Activated T-helper 1 cell treated with anti-CD3 and anti-CD28 coated beads, Interleukin-12 subunit alpha, Interleukin-12 subunit beta, Interleukin-2, Interleukin-4 antibody, amounts not matched to agents 30 ng/mL and 10 ng/mL and 1 ng/mL, durations not matched to agents 14 hours and 24 hours and 36 hours (primary cell): ENCODE results near the gene KRTAP10-2. TPM values are rescaled to one million over a fixed set of nuclear protein-coding genes. Genes with fewer than 3 reads are reported as not detected.

ENCODE experiments used
- DNase-seq: peaks from one replicate; pipeline ENCODE4 v3.0.0; 2021; ENCODE audit warnings: low spot score
- H3K27ac Mint-ChIP-seq: one replicate; pipeline ENCODE4 v1.8.0; 2021; ENCODE audit warnings: mild to moderate bottlenecking, mixed read lengths
- H3K27me3 Mint-ChIP-seq: one replicate; pipeline ENCODE4 v1.8.0; 2022; ENCODE audit warnings: mild to moderate bottlenecking, moderate library complexity, mixed read lengths; ENCODE audit not compliant: insufficient read depth
- H3K36me3 Mint-ChIP-seq: one replicate; pipeline ENCODE4 v1.8.0; 2021; ENCODE audit warnings: low read depth, mixed read lengths
- H3K4me1 Mint-ChIP-seq: one replicate; pipeline ENCODE4 v1.8.0; 2021; ENCODE audit warnings: low read depth, mixed read lengths
- H3K4me3 Mint-ChIP-seq: one replicate; pipeline ENCODE4 v1.8.0; 2021; ENCODE audit warnings: mild to moderate bottlenecking, moderate library complexity, mixed read lengths
- H3K9me3 Mint-ChIP-seq: one replicate; pipeline ENCODE4 v1.8.0; 2021; ENCODE audit warnings: mixed read lengths
- intact Hi-C: fragments of 100-400 bp; cut with micrococcal nuclease; formaldehyde crosslinking; loops from one replicate; pipeline ENCODE4 v1.15.1; 2024
- total RNA-seq: library from RNA; stranded (reverse); gene quantifications from 2 replicates; pipeline ENCODE4 v1.2.3, GENCODE V29; 2022

KRTAP10-2 gene
- total RNA-seq, 1 donor from 2014 or later, result not detected

GRCh38 chr21:44537930-44538911, 13.1 kb downstream of the KRTAP10-2 start:
- intact Hi-C loops, result no loop called here
- DNase-seq, result no peak

GRCh38 chr21:44535963-44536362, 15.3 kb downstream of the KRTAP10-2 start:
- peaks cover 4% of the 10 kb centered on the region for H3K27me3 Mint-ChIP-seq
- intact Hi-C loops, result no loop called here
- no peaks in the 10 kb centered on the region for H3K9me3 Mint-ChIP-seq
- no peak overlapping the region for H3K27ac Mint-ChIP-seq
- H3K36me3 Mint-ChIP-seq, result no peaks in the 10 kb centered on the region
- H3K4me3 Mint-ChIP-seq, result no peak overlapping the region
- no peak for DNase-seq
- no peaks in the 10 kb centered on the region for H3K4me1 Mint-ChIP-seq

More at GRCh38 chr21:44537930-44538911, 13.1 kb downstream of the KRTAP10-2 start:
- peaks cover 5% of the 10 kb centered on the region for H3K27me3 Mint-ChIP-seq
- H3K36me3 Mint-ChIP-seq, result no peaks in the 10 kb centered on the region
- H3K4me1 Mint-ChIP-seq, result no peaks in the 10 kb centered on the region
- no peaks in the 10 kb centered on the region for H3K9me3 Mint-ChIP-seq
- no peak overlapping the region for H3K27ac Mint-ChIP-seq
- no peak overlapping the region for H3K4me3 Mint-ChIP-seq

GRCh38 chr21:44534688-44535087, 16.6 kb downstream of the KRTAP10-2 start:
- H3K4me3 Mint-ChIP-seq, result no peak overlapping the region
- no peaks in the 10 kb centered on the region for H3K4me1 Mint-ChIP-seq
- no peak overlapping the region for H3K27ac Mint-ChIP-seq
- peaks cover 3% of the 10 kb centered on the region for H3K27me3 Mint-ChIP-seq
- H3K9me3 Mint-ChIP-seq, result no peaks in the 10 kb centered on the region
- intact Hi-C loops, result no loop called here
- no peaks in the 10 kb centered on the region for H3K36me3 Mint-ChIP-seq
- DNase-seq, result no peak

DNA sequence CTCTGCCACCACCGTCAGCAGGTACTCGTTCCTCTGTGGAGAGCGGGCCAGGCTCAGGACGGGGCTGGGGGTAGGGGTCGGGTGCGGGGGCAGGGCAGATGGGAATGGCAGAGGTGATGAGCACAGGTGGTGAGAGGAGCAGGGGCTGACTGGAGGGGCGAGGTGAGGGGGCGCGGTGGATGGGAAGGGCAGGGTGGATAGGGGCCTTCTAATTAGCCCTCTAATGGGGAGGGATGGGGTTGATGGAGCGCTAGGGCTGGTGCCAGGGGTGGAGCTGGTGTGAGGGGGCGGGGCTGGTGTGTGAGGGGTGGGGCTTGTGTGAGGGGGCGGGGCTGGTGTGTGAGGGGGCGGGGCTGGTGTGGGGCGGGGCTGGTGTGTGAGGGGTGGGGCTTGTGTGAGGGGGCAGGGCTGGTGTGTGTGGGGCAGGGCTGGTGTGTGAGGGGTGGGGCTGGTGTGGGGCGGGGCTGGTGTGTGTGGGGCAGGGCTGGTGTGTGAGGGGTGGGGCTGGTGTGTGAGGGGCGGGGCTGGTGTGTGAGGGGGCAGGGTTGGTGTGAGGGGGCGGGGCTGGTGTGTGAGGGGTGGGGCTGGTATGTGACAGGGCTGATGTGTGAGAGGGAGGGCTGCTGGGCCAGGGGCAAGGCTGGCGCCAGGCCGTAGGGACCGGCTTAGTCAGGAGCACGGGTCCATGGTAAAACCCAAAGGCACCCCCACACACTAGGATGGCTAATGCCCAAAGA, 17.2 kb downstream of the KRTAP10-2 start:
- no peak for DNase-seq
- intact Hi-C loops, result no loop called here
- no peak overlapping the region for H3K4me3 Mint-ChIP-seq
- no peak overlapping the region for H3K27ac Mint-ChIP-seq
- no peaks in the 10 kb centered on the region for H3K27me3 Mint-ChIP-seq
- H3K4me1 Mint-ChIP-seq, result no peaks in the 10 kb centered on the region
- H3K36me3 Mint-ChIP-seq, result no peaks in the 10 kb centered on the region
- H3K9me3 Mint-ChIP-seq, result no peaks in the 10 kb centered on the region

GRCh38 chr21:44533121-44533890, 18.0 kb downstream of the KRTAP10-2 start:
- H3K27me3 Mint-ChIP-seq, result no peaks in the 10 kb centered on the region
- no peaks in the 10 kb centered on the region for H3K4me1 Mint-ChIP-seq

GRCh38 chr21:44532712-44533111, 18.6 kb downstream of the KRTAP10-2 start:
- no peak for DNase-seq
- intact Hi-C loops, result no loop called here
- H3K27ac Mint-ChIP-seq, result no peak overlapping the region
- H3K4me1 Mint-ChIP-seq, result no peaks in the 10 kb centered on the region
- H3K27me3 Mint-ChIP-seq, result no peaks in the 10 kb centered on the region
- no peak overlapping the region for H3K4me3 Mint-ChIP-seq
- H3K9me3 Mint-ChIP-seq, result no peaks in the 10 kb centered on the region
- H3K36me3 Mint-ChIP-seq, result no peaks in the 10 kb centered on the region

More at GRCh38 chr21:44533121-44533890, 18.0 kb downstream of the KRTAP10-2 start:
- H3K9me3 Mint-ChIP-seq, result no peaks in the 10 kb centered on the region
- no peak for DNase-seq
- H3K36me3 Mint-ChIP-seq, result no peaks in the 10 kb centered on the region
- no peak overlapping the region for H3K27ac Mint-ChIP-seq
- intact Hi-C loops, result no loop called here
- H3K4me3 Mint-ChIP-seq, result no peak overlapping the region

DNA sequence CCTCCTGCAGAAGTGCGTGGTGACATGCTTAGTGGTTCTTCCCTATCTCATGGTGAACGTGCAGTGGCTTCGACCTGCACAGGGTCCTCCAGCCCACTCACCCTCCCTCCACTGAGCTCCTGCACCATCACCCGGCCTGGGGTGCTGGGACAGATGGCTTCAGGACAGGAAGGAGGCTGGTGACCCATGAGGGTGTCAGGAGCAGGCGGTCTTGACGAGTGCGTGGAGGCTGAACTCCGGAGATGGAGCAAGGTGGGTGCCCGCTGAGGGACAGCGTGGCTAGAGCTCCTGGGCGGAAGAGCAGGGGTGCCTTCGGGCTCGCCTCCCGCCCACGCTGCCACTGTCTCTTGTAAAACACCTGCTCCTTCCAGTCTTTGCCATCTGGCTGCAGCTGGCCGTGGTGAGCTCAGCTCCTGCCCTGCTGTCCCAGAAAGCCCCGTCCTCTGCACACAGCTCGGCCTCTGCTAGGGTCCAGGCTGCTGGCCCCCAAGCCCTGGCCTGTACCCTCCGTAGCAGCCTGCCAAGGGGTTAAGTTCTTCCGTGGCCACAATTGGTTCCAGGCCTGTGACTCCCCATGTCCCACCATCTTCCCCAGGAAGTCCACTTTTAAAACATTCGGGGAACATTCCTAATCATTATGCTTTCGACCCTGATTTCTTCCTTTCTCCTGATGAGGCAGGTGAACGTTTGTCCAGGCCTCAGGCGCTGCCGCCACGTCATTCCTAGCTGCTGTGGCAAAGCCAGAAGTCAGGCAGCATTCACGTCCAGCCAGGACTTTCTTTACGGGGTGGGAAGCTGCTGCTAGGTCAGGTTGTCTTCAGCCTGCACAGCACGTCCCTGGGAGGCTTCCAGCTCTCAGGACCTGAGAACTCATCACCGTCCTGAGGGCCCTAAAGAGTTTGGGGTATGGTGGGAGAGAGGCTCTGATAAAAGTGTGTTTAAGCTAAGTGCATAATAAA, 19.4 kb downstream of the KRTAP10-2 start:
- no peak overlapping the region for H3K4me3 Mint-ChIP-seq
- no peak for DNase-seq
- intact Hi-C loops, result no loop called here
- H3K27me3 Mint-ChIP-seq, result no peaks in the 10 kb centered on the region
- H3K27ac Mint-ChIP-seq, result no peak overlapping the region
- no peaks in the 10 kb centered on the region for H3K9me3 Mint-ChIP-seq
- no peaks in the 10 kb centered on the region for H3K36me3 Mint-ChIP-seq
- no peaks in the 10 kb centered on the region for H3K4me1 Mint-ChIP-seq

DNA sequence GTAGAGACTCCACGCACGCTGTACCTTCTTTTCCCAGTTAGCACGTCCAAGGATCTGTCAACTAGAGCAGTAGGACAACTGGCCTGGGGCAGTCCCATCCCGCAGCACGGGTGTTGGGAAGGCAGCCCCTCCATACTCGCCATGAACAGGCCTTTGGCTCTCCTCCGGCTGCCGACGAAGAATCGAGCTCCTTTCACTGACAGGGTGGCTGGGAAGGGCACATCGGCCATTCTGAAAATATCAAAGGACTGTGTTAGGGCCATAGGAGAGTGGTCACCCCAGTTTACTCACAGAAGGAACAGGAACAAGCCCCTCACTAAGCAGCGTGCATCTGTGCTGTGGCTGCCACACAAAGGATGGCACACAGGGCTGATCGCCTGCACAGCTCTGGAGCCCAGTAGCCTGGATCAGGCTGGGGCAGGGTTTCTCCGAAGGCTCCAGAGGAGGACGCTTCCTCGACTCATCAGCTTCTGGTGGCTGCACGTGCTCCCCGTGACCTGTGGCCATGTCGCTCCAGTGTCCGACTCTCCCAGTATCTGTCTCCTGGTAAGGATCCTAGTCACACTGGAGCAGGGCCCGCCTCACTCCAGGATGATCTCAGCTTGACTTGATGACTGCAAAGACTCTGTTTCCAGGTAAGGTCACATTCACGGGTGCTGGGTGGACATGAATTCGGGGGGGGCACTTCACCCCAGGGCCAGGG, 20.3 kb downstream of the KRTAP10-2 start:
- no peak overlapping the region for H3K4me3 Mint-ChIP-seq
- no peaks in the 10 kb centered on the region for H3K27me3 Mint-ChIP-seq
- H3K27ac Mint-ChIP-seq, result no peak overlapping the region
- H3K4me1 Mint-ChIP-seq, result no peaks in the 10 kb centered on the region
- no peak for DNase-seq
- intact Hi-C loops, result no loop called here
- H3K36me3 Mint-ChIP-seq, result no peaks in the 10 kb centered on the region
- no peaks in the 10 kb centered on the region for H3K9me3 Mint-ChIP-seq

- Mint-ChIP-seq H3K9me3 (no peaks in the 10 kb centered on the region), H3K4me3 (no peak overlapping the region), H3K27me3 (no peaks in the 10 kb centered on the region), H3K36me3 (no peaks in the 10 kb centered on the region), H3K27ac (no peak overlapping the region), H3K4me1 (no peaks in the 10 kb centered on the region)
- no peak for DNase-seq
- intact Hi-C loops, result no loop called here
Observed at GRCh38 chr21:44530221-44530902, 20.9 kb downstream of the KRTAP10-2 start.

DNA sequence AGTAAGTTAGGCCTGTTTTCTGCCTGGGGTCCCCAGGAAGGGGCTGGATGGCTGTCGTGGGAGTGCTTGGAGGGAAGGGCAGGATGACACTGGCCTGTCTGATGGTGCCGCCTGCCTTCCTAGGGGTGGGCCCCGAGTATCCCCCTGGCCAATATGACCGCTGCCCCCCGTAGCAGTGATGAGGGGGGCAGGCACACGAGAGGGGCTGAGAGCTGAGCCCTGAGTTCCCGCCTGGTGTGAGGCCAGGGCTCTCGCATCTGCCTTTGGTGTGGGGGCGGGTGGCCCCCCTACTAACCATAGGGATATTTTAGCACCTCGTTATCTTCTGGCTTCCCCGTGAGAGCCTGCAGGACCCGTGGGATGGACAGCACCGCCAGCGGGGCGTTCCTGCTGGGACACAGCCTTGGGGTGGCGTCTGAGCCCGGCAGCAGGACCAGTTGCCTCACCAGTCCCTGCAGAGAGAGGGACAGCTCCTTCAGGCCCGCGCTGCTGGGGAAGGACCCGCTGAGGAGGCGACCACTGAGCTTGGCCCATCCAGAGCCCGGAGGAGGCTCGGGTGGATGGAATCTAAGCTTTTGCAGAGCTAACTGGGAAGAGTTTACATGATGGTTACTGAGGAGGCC, 21.7 kb downstream of the KRTAP10-2 start:
- no peak for DNase-seq
- Mint-ChIP-seq H3K27ac (no peak overlapping the region), H3K36me3 (no peaks in the 10 kb centered on the region), H3K4me1 (no peaks in the 10 kb centered on the region), H3K4me3 (no peak overlapping the region), H3K27me3 (no peaks in the 10 kb centered on the region), H3K9me3 (no peaks in the 10 kb centered on the region)
- intact Hi-C loops, result no loop called here

DNA sequence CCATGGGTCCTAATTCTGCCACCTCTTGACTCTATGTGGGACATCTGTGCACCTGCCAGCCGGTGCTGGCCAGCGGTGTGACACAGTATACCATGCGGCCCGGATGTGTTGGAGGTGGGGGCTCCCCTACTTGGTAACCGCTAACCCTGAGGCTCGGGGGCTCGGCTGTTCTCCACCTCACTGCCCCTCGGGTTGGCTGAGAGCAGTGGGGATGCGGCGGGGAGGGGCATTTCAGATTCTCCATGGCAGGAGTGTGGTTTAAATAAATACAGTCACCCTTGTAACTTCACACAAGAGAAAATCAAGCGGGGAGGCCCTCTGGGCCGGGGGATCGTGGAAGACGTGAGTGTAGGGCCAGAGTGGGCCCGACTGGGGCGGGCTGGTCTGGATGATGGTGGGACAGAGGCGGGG, 22.3 kb downstream of the KRTAP10-2 start:
- no peak for DNase-seq
- no peaks in the 10 kb centered on the region for H3K9me3 Mint-ChIP-seq
- no peaks in the 10 kb centered on the region for H3K36me3 Mint-ChIP-seq
- no peaks in the 10 kb centered on the region for H3K4me1 Mint-ChIP-seq
- no peak overlapping the region for H3K4me3 Mint-ChIP-seq
- H3K27me3 Mint-ChIP-seq, result no peaks in the 10 kb centered on the region
- intact Hi-C loops, result no loop called here
- no peak overlapping the region for H3K27ac Mint-ChIP-seq
